Gastroesophageal sphincter (tissue), 3 donors: Measurements from ENCODE around the gene TAS1R3.

Source experiments
- POLR2A ChIP-seq, 2 donors: fragments of 450-650 bp; IDR thresholded peaks; one replicate each; pipeline ENCODE4 v1.6.1; 2017; ENCODE audit warnings: antibody characterized with exemption in 2 of 2, mild to moderate bottlenecking in 2 of 2, moderate library complexity in 1 of 2
- POLR2AphosphoS5 ChIP-seq: sonication (generic); formaldehyde crosslinking; IDR thresholded peaks from one replicate; pipeline ENCODE4 v1.6.1; 2017; ENCODE audit warnings: antibody characterized with exemption
- TF ChIP-seq, protein P1 (sequence below), 4 experiments: fragments of 200-600 bp in 2 of 4; fragments of 450-650 bp in 2 of 4; sonication (generic) in 1 of 4; IDR thresholded peaks; one replicate each; pipeline ENCODE4 v1.5.1; 2017 to 2019; ENCODE audit warnings: antibody characterized with exemption in 4 of 4, mild to moderate bottlenecking in 2 of 4, moderate library complexity in 2 of 4

DNA sequence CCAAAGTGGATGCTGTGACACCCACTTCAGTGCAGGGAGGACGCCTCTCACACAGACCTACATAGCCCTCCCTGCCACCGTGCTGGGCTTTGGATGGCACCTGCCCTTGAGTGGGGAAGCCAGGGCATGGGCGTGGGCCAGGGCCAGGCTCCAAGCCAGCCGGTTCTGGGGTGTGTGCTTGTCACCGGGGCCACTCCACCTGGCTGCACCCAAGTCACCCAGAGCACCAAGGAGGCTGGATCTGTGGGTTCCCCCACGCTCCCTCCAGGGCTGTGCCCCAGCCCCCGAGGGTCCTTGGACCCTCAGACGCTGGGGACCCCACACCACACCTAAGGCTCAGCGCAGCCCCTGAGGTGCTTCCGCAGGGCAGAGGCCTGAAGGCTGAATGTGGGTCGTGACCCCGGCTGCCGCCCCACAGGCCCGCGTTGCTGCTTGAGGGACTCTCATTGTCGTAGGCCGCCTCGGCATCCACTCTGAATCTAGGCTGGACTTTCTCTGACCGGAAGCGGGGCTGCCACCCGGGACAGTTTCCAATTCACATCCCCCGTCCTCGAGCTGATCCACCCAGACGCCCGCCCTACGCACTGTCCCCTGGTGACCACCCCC is 25.8 kb downstream of the TAS1R3 start:
- TF ChIP-seq POLR2AphosphoS5 (no peak), POLR2A (IDR thresholded peaks at IDR 0.05) (no peak)
- TF ChIP-seq, protein P1, sequence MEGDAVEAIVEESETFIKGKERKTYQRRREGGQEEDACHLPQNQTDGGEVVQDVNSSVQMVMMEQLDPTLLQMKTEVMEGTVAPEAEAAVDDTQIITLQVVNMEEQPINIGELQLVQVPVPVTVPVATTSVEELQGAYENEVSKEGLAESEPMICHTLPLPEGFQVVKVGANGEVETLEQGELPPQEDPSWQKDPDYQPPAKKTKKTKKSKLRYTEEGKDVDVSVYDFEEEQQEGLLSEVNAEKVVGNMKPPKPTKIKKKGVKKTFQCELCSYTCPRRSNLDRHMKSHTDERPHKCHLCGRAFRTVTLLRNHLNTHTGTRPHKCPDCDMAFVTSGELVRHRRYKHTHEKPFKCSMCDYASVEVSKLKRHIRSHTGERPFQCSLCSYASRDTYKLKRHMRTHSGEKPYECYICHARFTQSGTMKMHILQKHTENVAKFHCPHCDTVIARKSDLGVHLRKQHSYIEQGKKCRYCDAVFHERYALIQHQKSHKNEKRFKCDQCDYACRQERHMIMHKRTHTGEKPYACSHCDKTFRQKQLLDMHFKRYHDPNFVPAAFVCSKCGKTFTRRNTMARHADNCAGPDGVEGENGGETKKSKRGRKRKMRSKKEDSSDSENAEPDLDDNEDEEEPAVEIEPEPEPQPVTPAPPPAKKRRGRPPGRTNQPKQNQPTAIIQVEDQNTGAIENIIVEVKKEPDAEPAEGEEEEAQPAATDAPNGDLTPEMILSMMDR (IDR thresholded peaks at IDR 0.05), result no peak
